NCI-H2107 (cell line): Measurements from ENCODE around the gene MED17.

ENCODE experiments used
- DNase-seq: peaks from one replicate; lab custom pipeline; 2025; lab: John Stamatoyannopoulos, UW

Gene MED17

GRCh38 chr11:93817426-93818348 is 33.6 kb downstream of the MED17 start:
- no peak for DNase-seq

- no peak for DNase-seq
These were observed 36.0 kb downstream of the MED17 start for GRCh38 chr11:93819966-93820695.

- DNase-seq: no peak
These were observed 36.8 kb downstream of the MED17 start for GRCh38 chr11:93820847-93821246.

- DNase-seq: no peak
These were observed 37.5 kb downstream of the MED17 start for GRCh38 chr11:93821617-93822016.

GRCh38 chr11:93822359-93822758 is 38.3 kb downstream of the MED17 start:
- DNase-seq: no peak

- no peak for DNase-seq
These were observed 39.1 kb downstream of the MED17 start for GRCh38 chr11:93823210-93823609.

- DNase-seq: no peak
These were observed 43.3 kb downstream of the MED17 start for GRCh38 chr11:93827363-93827762.

- DNase-seq: no peak
These were observed 45.5 kb downstream of the MED17 start for GRCh38 chr11:93829598-93829997.

- DNase-seq: no peak
These were observed 47.5 kb downstream of the MED17 start for GRCh38 chr11:93831343-93832127.

- no peak for DNase-seq
These were observed 48.7 kb downstream of the MED17 start for GRCh38 chr11:93832780-93833179.

- DNase-seq: no peak
These were observed 54.9 kb downstream of the MED17 start for GRCh38 chr11:93838967-93839366.

- DNase-seq: no peak
These were observed 56.1 kb downstream of the MED17 start for GRCh38 chr11:93840180-93840579.

- DNase-seq: no peak
These were observed 56.9 kb downstream of the MED17 start for GRCh38 chr11:93840981-93841380.

GRCh38 chr11:93841446-93841845 is 57.4 kb downstream of the MED17 start:
- DNase-seq: no peak

GRCh38 chr11:93842034-93842433 is 58.0 kb downstream of the MED17 start:
- DNase-seq: no peak

- DNase-seq: no peak
These were observed 58.4 kb downstream of the MED17 start for GRCh38 chr11:93842461-93842860.

- DNase-seq: no peak
These were observed 59.8 kb downstream of the MED17 start for GRCh38 chr11:93843906-93844305.

GRCh38 chr11:93844568-93844967 is 60.5 kb downstream of the MED17 start:
- DNase-seq: no peak

- DNase-seq: no peak
These were observed 61.4 kb downstream of the MED17 start for GRCh38 chr11:93845181-93846092.

- no peak for DNase-seq
These were observed 62.3 kb downstream of the MED17 start for GRCh38 chr11:93846411-93846810.

GRCh38 chr11:93849201-93849600 is 65.1 kb downstream of the MED17 start:
- DNase-seq: no peak
